Measurements from ENCODE around the gene HMG20B. TPM values are rescaled to one million over a fixed set of nuclear protein-coding genes. Genes with fewer than 3 reads are reported as not detected.

Gene HMG20B
- total RNA-seq, 6 donors from 2014 or later: 79.5 to 183 (median 85.9) TPM

DNA sequence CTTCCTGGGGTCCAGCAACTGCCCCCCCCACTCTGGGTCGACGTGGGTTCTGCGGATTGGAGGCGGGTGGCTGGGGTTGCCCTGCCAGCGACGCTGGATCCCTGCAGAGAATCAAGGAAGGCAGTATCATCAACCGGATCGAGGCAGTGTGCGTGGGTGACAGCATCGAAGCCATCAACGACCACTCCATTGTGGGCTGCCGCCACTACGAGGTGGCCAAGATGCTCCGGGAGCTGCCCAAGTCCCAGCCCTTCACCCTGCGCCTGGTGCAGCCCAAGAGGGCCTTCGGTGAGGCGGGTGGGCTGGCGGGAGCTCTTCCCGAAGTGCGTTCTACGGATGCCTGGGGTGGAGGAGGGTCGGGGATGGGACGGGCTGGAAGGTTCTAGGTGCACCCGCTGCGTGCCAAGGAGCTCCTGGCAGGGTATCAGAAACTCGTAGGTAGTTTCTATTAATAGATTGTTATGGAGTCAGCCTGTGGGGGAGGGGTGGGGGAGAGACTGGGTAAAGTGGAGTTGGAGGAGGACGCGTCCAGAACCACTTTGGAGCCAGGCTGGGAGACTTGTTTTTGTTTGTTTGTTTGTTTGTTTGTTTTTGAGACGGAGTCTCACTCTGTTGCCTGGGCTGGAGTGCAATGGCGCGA is 14.1 kb downstream of the HMG20B start:
- TF ChIP-seq, protein P1, sequence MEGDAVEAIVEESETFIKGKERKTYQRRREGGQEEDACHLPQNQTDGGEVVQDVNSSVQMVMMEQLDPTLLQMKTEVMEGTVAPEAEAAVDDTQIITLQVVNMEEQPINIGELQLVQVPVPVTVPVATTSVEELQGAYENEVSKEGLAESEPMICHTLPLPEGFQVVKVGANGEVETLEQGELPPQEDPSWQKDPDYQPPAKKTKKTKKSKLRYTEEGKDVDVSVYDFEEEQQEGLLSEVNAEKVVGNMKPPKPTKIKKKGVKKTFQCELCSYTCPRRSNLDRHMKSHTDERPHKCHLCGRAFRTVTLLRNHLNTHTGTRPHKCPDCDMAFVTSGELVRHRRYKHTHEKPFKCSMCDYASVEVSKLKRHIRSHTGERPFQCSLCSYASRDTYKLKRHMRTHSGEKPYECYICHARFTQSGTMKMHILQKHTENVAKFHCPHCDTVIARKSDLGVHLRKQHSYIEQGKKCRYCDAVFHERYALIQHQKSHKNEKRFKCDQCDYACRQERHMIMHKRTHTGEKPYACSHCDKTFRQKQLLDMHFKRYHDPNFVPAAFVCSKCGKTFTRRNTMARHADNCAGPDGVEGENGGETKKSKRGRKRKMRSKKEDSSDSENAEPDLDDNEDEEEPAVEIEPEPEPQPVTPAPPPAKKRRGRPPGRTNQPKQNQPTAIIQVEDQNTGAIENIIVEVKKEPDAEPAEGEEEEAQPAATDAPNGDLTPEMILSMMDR (IDR thresholded peaks at IDR 0.05): no peak
- TF ChIP-seq POLR2A (IDR thresholded peaks at IDR 0.05) (no peak), EP300 (IDR thresholded peaks at IDR 0.05) (no peak), POLR2AphosphoS5 (IDR thresholded peaks at IDR 0.05) (no peak)
- Histone ChIP-seq H3K4me1 (peaks cover 8 to 22% (median 10%) of the 10 kb centered on the region in 4 donors), H3K27ac (no peak overlapping the region), H3K27me3 (peaks cover 0 to 17% (median 8%) of the 10 kb centered on the region in 4 donors), H3K9me3 (no peaks in the 10 kb centered on the region), H3K4me3 (no peak overlapping the region), H3K36me3 (peaks cover 0 to 8% (median 0%) of the 10 kb centered on the region in 4 donors)
- 75 to 77% methylated on average over 30 to 31 of the region's 31 CpGs for WGBS, 2 donors
- ATAC-seq (ENCODE audit: low FRiP score in 2 of 2) (peak in 1 of 2 donors; percentile 4), DNase-seq (peak in 1 of 2 donors; percentile 59)

DNA sequence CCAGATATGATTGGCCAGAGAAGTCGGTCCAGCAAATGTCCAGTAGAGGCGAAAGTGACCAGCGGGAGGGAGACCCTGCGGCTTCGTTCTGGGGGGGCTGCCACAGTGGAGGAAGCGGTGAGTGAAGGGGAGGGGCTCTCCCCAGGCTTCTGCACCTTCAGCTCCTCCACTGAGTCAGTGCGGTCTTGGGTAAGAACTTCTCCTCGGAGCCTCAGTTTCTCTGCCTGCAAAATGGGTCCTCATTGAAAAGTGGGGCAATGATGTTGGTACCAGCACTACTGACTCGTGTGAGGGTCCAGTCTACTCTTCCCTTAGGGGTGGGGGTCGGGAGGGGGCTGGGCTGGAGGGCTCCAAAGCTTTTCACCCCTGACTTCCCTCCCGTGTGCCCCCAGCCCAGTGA is 16.7 kb downstream of the HMG20B start:
- WGBS, 2 donors: 88 to 96% methylated on average over 7 to 10 of the region's 11 CpGs
- Histone ChIP-seq H3K4me1 (peaks cover 8 to 22% (median 10%) of the 10 kb centered on the region in 4 donors), H3K4me3 (no peak overlapping the region), H3K36me3 (peaks cover 0 to 8% (median 0%) of the 10 kb centered on the region in 4 donors), H3K9me3 (no peaks in the 10 kb centered on the region), H3K27ac (no peak overlapping the region), H3K27me3 (peaks cover 0 to 17% (median 8%) of the 10 kb centered on the region in 4 donors)
- DNase-seq (no peak), ATAC-seq (ENCODE audit: low FRiP score in 2 of 2) (no peak)
- TF ChIP-seq EP300 (IDR thresholded peaks at IDR 0.05) (no peak), POLR2AphosphoS5 (IDR thresholded peaks at IDR 0.05) (no peak), POLR2A (IDR thresholded peaks at IDR 0.05) (no peak)
- TF ChIP-seq, protein P1 (IDR thresholded peaks at IDR 0.05): no peak

DNA sequence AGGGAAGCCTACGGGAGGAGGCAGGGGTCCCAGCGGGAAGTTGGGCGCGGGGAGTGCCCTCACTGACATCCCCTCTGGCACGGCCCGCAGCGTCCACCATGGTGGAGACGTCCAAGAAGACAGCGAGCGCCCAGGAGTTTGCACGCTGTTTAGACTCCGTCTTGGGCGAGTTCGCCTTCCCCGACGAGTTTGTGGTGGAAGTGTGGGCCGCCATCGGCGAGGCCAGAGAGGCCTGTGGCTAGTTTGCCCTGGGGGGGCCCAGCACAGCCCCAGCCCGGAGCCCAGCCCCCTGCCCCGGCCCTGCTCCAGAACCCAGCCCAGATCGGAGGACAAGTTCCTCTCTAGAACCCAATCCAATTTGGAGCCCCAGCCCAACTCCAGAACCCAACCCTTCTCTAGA is 17.2 kb downstream of the HMG20B start:
- no peak for ATAC-seq (ENCODE audit: low FRiP score in 2 of 2)

DNA sequence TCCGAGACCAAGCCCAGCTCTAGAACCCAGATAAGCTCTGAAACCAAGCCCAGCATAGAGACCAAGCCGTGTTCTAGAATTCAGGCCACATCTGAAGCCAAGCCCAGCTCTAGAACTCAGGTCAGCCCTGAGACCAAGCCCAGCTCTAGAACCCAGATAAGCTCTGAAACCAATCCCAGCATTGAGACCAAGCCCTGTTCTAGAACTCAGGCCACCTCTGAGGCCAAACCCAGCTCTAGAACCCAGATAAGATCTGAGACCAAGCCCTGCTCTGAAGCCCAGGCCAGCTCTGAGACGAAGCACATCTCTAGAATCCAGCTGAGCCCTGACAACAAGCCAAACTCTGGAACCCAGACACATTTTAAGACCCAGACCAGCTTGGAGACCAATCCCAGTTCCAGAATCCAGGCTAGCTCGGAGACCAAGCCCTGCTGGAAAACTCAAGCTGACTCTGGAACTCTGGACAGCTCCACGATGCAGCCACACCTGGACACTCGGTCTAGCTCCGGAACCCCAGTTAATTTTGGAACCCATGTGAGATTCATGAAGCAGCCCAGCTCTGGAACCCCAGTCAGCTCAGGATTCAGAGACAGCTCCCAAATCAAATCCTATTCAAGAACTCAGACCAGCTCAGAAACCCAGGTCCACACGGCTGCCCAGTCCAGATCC is 18.4 kb downstream of the HMG20B start:
- WGBS, 2 donors: 93 to 100% methylated on average over 1 to 8 of the region's 8 CpGs
- peaks cover 0 to 9% (median 2%) of the 10 kb centered on the region in 4 donors for H3K4me1 ChIP-seq
- no peaks in the 10 kb centered on the region for H3K9me3 ChIP-seq
- H3K27me3 ChIP-seq: peaks cover 0 to 7% (median under 1%) of the 10 kb centered on the region in 4 donors
- H3K36me3 ChIP-seq: peaks cover 0 to 13% (median 0%) of the 10 kb centered on the region in 4 donors
- no peak for TF ChIP-seq POLR2AphosphoS5 (IDR thresholded peaks at IDR 0.05)
- TF ChIP-seq, protein P1 (IDR thresholded peaks at IDR 0.05): no peak
- TF ChIP-seq POLR2A (IDR thresholded peaks at IDR 0.05): no peak
- no peak for TF ChIP-seq EP300 (IDR thresholded peaks at IDR 0.05)
- DNase-seq (no peak), ATAC-seq (ENCODE audit: low FRiP score in 2 of 2) (no peak)
- H3K27ac ChIP-seq: no peak overlapping the region
- H3K4me3 ChIP-seq: no peak overlapping the region

More for the DNA sequence above, 17.2 kb downstream of the HMG20B start:
- no peak for TF ChIP-seq EP300 (IDR thresholded peaks at IDR 0.05)
- TF ChIP-seq POLR2A (IDR thresholded peaks at IDR 0.05): no peak
- TF ChIP-seq, protein P1 (IDR thresholded peaks at IDR 0.05): no peak
- TF ChIP-seq POLR2AphosphoS5 (IDR thresholded peaks at IDR 0.05): no peak
- H3K27ac ChIP-seq: no peak overlapping the region
- H3K4me3 ChIP-seq: no peak overlapping the region
- peaks cover 8 to 21% (median 10%) of the 10 kb centered on the region in 4 donors for H3K4me1 ChIP-seq
- H3K27me3 ChIP-seq: peaks cover 0 to 17% (median 8%) of the 10 kb centered on the region in 4 donors
- DNase-seq: peak in 1 of 2 donors; percentile 75
- no peaks in the 10 kb centered on the region for H3K9me3 ChIP-seq
- WGBS, 2 donors: 94 to 100% methylated on average over 1 to 22 of the region's 22 CpGs
- peaks cover 0 to 8% (median 0%) of the 10 kb centered on the region in 4 donors for H3K36me3 ChIP-seq
